ENCODE data around the gene TOR4A.

TOR4A gene

GRCh38 chr9:137273611-137274320 is 3.8 kb upstream of the TOR4A start:
- peaks cover 42 to 55% of the 10 kb centered on the region in 2 donors for H3K4me1 ChIP-seq (ENCODE audit: control insufficient read depth in 1 of 2, insufficient read depth in 2 of 2, low read length in 2 of 2)

GRCh38 chr9:137275203-137275587 is 2.3 kb upstream of the TOR4A start:
- peak overlapping the region in 1 of 2 donors; percentile 38 for H3K9ac ChIP-seq (ENCODE audit: low read depth in 1 of 2, low read length in 2 of 2)
- peaks cover 0 to 31% of the 10 kb centered on the region in 2 donors for H3K36me3 ChIP-seq (ENCODE audit: control insufficient read depth in 1 of 2, insufficient read depth in 2 of 2, low read length in 2 of 2)
- no peak overlapping the region for H3K4me3 ChIP-seq (ENCODE audit: low read depth in 1 of 2, low read length in 2 of 2)
- H3K27ac ChIP-seq (ENCODE audit: low read depth, low read length) = no peak overlapping the region
- H3K4me1 ChIP-seq (ENCODE audit: control insufficient read depth in 1 of 2, insufficient read depth in 2 of 2, low read length in 2 of 2) = peaks cover 31 to 48% of the 10 kb centered on the region in 2 donors
- no peaks in the 10 kb centered on the region for H3K9me3 ChIP-seq (ENCODE audit: control insufficient read depth in 1 of 2, low read length in 2 of 2)
- no peaks in the 10 kb centered on the region for H3K27me3 ChIP-seq (ENCODE audit: control insufficient read depth in 1 of 2, insufficient read depth in 2 of 2, low read length in 2 of 2)

More at GRCh38 chr9:137273611-137274320, 3.8 kb upstream of the TOR4A start:
- H3K27me3 ChIP-seq (ENCODE audit: control insufficient read depth in 1 of 2, insufficient read depth in 2 of 2, low read length in 2 of 2) = no peaks in the 10 kb centered on the region
- H3K36me3 ChIP-seq (ENCODE audit: control insufficient read depth in 1 of 2, insufficient read depth in 2 of 2, low read length in 2 of 2) = peaks cover 3 to 25% of the 10 kb centered on the region in 2 donors
- no peak overlapping the region for H3K4me3 ChIP-seq (ENCODE audit: low read depth in 1 of 2, low read length in 2 of 2)
- H3K9me3 ChIP-seq (ENCODE audit: control insufficient read depth in 1 of 2, low read length in 2 of 2) = no peaks in the 10 kb centered on the region
- peak overlapping the region; percentile 26 to 35 for H3K9ac ChIP-seq (ENCODE audit: low read depth in 1 of 2, low read length in 2 of 2)
- H3K27ac ChIP-seq (ENCODE audit: low read depth, low read length) = peak overlapping the region; percentile 63

- Histone ChIP-seq H3K27me3 (ENCODE audit: control insufficient read depth in 1 of 2, insufficient read depth in 2 of 2, low read length in 2 of 2) (no peaks in the 10 kb centered on the region), H3K36me3 (ENCODE audit: control insufficient read depth in 1 of 2, insufficient read depth in 2 of 2, low read length in 2 of 2) (peaks cover 0 to 30% of the 10 kb centered on the region in 2 donors), H3K27ac (ENCODE audit: low read depth, low read length) (peak overlapping the region; percentile 20), H3K4me3 (ENCODE audit: low read depth in 1 of 2, low read length in 2 of 2) (peak overlapping the region in 1 of 2 donors; percentile 40), H3K9ac (ENCODE audit: low read depth in 1 of 2, low read length in 2 of 2) (peak overlapping the region; percentile 87 to 93), H3K4me1 (ENCODE audit: control insufficient read depth in 1 of 2, insufficient read depth in 2 of 2, low read length in 2 of 2) (peaks cover 31 to 49% of the 10 kb centered on the region in 2 donors), H3K9me3 (ENCODE audit: control insufficient read depth in 1 of 2, low read length in 2 of 2) (no peaks in the 10 kb centered on the region)
These were observed 1.7 kb upstream of the TOR4A start for GRCh38 chr9:137275588-137276472.

DNA sequence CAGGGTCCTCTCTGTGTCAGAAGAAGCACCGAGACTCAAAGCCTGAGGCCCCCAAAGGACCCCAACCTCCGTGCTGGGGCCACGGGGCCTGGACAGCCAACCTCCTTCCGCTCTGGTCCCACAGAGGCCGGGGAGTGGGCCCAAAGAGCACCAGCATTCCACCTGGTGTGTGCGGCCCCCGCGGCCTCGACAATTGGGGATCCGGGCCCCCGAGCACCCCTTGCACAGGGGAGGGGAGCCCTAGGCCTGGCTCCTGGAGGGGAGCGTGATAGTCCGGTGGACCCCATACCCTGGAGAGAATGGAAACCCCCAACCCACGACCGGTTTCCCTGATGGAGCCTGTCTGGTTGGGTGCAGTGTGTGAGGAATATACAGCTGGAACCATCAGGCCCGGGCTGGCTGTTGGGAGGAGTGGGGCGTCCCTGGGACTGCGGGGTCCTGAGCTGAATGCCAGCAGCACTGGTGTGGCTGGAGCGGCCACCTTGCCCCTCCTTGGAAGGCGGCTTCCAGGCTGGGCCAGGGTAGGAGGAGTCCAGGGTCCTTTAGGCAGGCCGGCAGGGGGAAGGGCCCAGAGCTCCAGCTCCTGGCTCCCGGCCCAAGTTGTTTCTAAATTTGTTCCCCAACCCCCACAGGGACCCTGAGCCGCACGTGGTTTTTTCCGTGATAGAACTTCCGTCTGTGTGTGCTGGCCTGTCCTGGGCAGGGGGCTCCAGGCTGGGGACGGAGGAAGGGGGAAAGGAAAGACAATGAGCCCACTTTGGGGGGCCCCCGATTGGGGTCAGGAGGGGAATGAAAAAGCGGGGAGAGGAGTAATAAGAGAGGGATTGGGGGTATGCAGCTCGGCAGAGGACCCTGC is 825 bp upstream of the TOR4A start:
- peaks cover 0 to 26% of the 10 kb centered on the region in 2 donors for H3K36me3 ChIP-seq (ENCODE audit: control insufficient read depth in 1 of 2, insufficient read depth in 2 of 2, low read length in 2 of 2)
- peaks cover 31 to 49% of the 10 kb centered on the region in 2 donors for H3K4me1 ChIP-seq (ENCODE audit: control insufficient read depth in 1 of 2, insufficient read depth in 2 of 2, low read length in 2 of 2)
- H3K27ac ChIP-seq (ENCODE audit: low read depth, low read length) = peak overlapping the region; percentile 87
- H3K4me3 ChIP-seq (ENCODE audit: low read depth in 1 of 2, low read length in 2 of 2) = peak overlapping the region; percentile 78 to 81
- peak overlapping the region; percentile 87 to 93 for H3K9ac ChIP-seq (ENCODE audit: low read depth in 1 of 2, low read length in 2 of 2)
- no peaks in the 10 kb centered on the region for H3K9me3 ChIP-seq (ENCODE audit: control insufficient read depth in 1 of 2, low read length in 2 of 2)
- no peaks in the 10 kb centered on the region for H3K27me3 ChIP-seq (ENCODE audit: control insufficient read depth in 1 of 2, insufficient read depth in 2 of 2, low read length in 2 of 2)

GRCh38 chr9:137278061-137278701 is 655 bp downstream of the TOR4A start:
- Histone ChIP-seq H3K27me3 (ENCODE audit: control insufficient read depth in 1 of 2, insufficient read depth in 2 of 2, low read length in 2 of 2) (no peaks in the 10 kb centered on the region), H3K9ac (ENCODE audit: low read depth in 1 of 2, low read length in 2 of 2) (peak overlapping the region; percentile 87 to 93)

GRCh38 chr9:137278721-137279711 is 1.5 kb downstream of the TOR4A start:
- Histone ChIP-seq H3K9ac (ENCODE audit: low read depth in 1 of 2, low read length in 2 of 2) (peak overlapping the region in 1 of 2 donors; percentile 93), H3K4me1 (ENCODE audit: control insufficient read depth in 1 of 2, insufficient read depth in 2 of 2, low read length in 2 of 2) (peaks cover 28 to 45% of the 10 kb centered on the region in 2 donors), H3K4me3 (ENCODE audit: low read depth in 1 of 2, low read length in 2 of 2) (peak overlapping the region; percentile 78 to 81), H3K9me3 (ENCODE audit: control insufficient read depth in 1 of 2, low read length in 2 of 2) (no peaks in the 10 kb centered on the region), H3K27ac (ENCODE audit: low read depth, low read length) (no peak overlapping the region), H3K36me3 (ENCODE audit: control insufficient read depth in 1 of 2, insufficient read depth in 2 of 2, low read length in 2 of 2) (peaks cover 0 to 10% of the 10 kb centered on the region in 2 donors), H3K27me3 (ENCODE audit: control insufficient read depth in 1 of 2, insufficient read depth in 2 of 2, low read length in 2 of 2) (no peaks in the 10 kb centered on the region)

More at GRCh38 chr9:137278061-137278701, 655 bp downstream of the TOR4A start:
- H3K9me3 ChIP-seq (ENCODE audit: control insufficient read depth in 1 of 2, low read length in 2 of 2) = no peaks in the 10 kb centered on the region
- H3K4me1 ChIP-seq (ENCODE audit: control insufficient read depth in 1 of 2, insufficient read depth in 2 of 2, low read length in 2 of 2) = peaks cover 31 to 49% of the 10 kb centered on the region in 2 donors
- peaks cover 0 to 13% of the 10 kb centered on the region in 2 donors for H3K36me3 ChIP-seq (ENCODE audit: control insufficient read depth in 1 of 2, insufficient read depth in 2 of 2, low read length in 2 of 2)
- peak overlapping the region; percentile 87 for H3K27ac ChIP-seq (ENCODE audit: low read depth, low read length)
- H3K4me3 ChIP-seq (ENCODE audit: low read depth in 1 of 2, low read length in 2 of 2) = peak overlapping the region; percentile 78 to 81

- H3K36me3 ChIP-seq (ENCODE audit: control insufficient read depth in 1 of 2, insufficient read depth in 2 of 2, low read length in 2 of 2) = peaks cover 0 to 10% of the 10 kb centered on the region in 2 donors
- H3K27me3 ChIP-seq (ENCODE audit: control insufficient read depth in 1 of 2, insufficient read depth in 2 of 2, low read length in 2 of 2) = no peaks in the 10 kb centered on the region
- H3K4me1 ChIP-seq (ENCODE audit: control insufficient read depth in 1 of 2, insufficient read depth in 2 of 2, low read length in 2 of 2) = peaks cover 21 to 37% of the 10 kb centered on the region in 2 donors
These were observed 2.4 kb downstream of the TOR4A start for GRCh38 chr9:137279741-137280473.

More at GRCh38 chr9:137279741-137280473, 2.4 kb downstream of the TOR4A start:
- no peak overlapping the region for H3K27ac ChIP-seq (ENCODE audit: low read depth, low read length)
- H3K4me3 ChIP-seq (ENCODE audit: low read depth in 1 of 2, low read length in 2 of 2) = no peak overlapping the region
- H3K9me3 ChIP-seq (ENCODE audit: control insufficient read depth in 1 of 2, low read length in 2 of 2) = no peaks in the 10 kb centered on the region
- H3K9ac ChIP-seq (ENCODE audit: low read depth in 1 of 2, low read length in 2 of 2) = no peak overlapping the region

Data from duodenal mucosa (tissue), 2 donors.